Stimulated activated effector memory CD8-positive, alpha-beta T cell treated with anti-CD3 and anti-CD28 coated beads, Interleukin-12 subunit alpha, Interleukin-12 subunit beta, amount 100 ng/mL, for 72 hours (primary cell): ENCODE data around the gene JOSD2.
A peak's percentile ranks its signal among the peaks of the same experiment; 100 is the strongest.

Experiments
- ATAC-seq: fragments of 150-1000 bp; cut with Tn5 transposase; 2 replicates; pipeline ENCODE4 v1.10.0; 2021
- DNase-seq, 2 donors: peaks; one replicate each; pipeline ENCODE4 v3.0.0; 2021 to 2022; ENCODE audit warnings: low spot score in 2 of 2
- H3K27ac Mint-ChIP-seq: one replicate; pipeline ENCODE4 v1.8.0; 2022; ENCODE audit warnings: mild to moderate bottlenecking, mixed read lengths
- H3K36me3 Mint-ChIP-seq: one replicate; pipeline ENCODE4 v1.8.0; 2022; ENCODE audit warnings: mild to moderate bottlenecking, mixed read lengths
- H3K4me1 Mint-ChIP-seq: one replicate; pipeline ENCODE4 v1.8.0; 2022; ENCODE audit warnings: mixed read lengths
- H3K4me3 Mint-ChIP-seq: one replicate; pipeline ENCODE4 v1.8.0; 2022; ENCODE audit warnings: mild to moderate bottlenecking, mixed read lengths
- H3K9me3 Mint-ChIP-seq: one replicate; pipeline ENCODE4 v1.8.0; 2022; ENCODE audit warnings: mixed read lengths

The JOSD2 gene

GRCh38 chr19:50510121-50510670 lies 795 bp downstream of the JOSD2 start:
- peak overlapping the region; percentile 96 for H3K27ac Mint-ChIP-seq
- H3K36me3 Mint-ChIP-seq = peaks cover 60% of the 10 kb centered on the region
- DNase-seq = no peak
- peak overlapping the region; percentile 83 for H3K4me3 Mint-ChIP-seq
- H3K4me1 Mint-ChIP-seq = peaks cover 47% of the 10 kb centered on the region
- ATAC-seq = no peak
- H3K9me3 Mint-ChIP-seq = no peaks in the 10 kb centered on the region

- Mint-ChIP-seq H3K4me1 (peaks cover 47% of the 10 kb centered on the region), H3K4me3 (peak overlapping the region; percentile 83), H3K36me3 (peaks cover 57% of the 10 kb centered on the region), H3K9me3 (no peaks in the 10 kb centered on the region), H3K27ac (no peak overlapping the region)
- DNase-seq = no peak
- ATAC-seq = no peak
These were observed 1.6 kb downstream of the JOSD2 start for GRCh38 chr19:50509366-50509765.

- DNase-seq = no peak
- Mint-ChIP-seq H3K27ac (peak overlapping the region; percentile 63), H3K4me1 (peaks cover 47% of the 10 kb centered on the region), H3K36me3 (peaks cover 56% of the 10 kb centered on the region), H3K4me3 (peak overlapping the region; percentile 83), H3K9me3 (no peaks in the 10 kb centered on the region)
- ATAC-seq = no peak
These were observed 2.2 kb downstream of the JOSD2 start for GRCh38 chr19:50508843-50509190.

- Mint-ChIP-seq H3K27ac (peak overlapping the region; percentile 63), H3K36me3 (peaks cover 46% of the 10 kb centered on the region), H3K4me1 (peaks cover 42% of the 10 kb centered on the region), H3K9me3 (no peaks in the 10 kb centered on the region), H3K4me3 (no peak overlapping the region)
- ATAC-seq = no peak
- DNase-seq = no peak
These were observed 3.6 kb downstream of the JOSD2 start for GRCh38 chr19:50507376-50507775.

GRCh38 chr19:50506700-50507099 lies 4.3 kb downstream of the JOSD2 start:
- peaks cover 43% of the 10 kb centered on the region for H3K36me3 Mint-ChIP-seq
- H3K9me3 Mint-ChIP-seq = no peaks in the 10 kb centered on the region
- no peak overlapping the region for H3K27ac Mint-ChIP-seq

GRCh38 chr19:50505856-50506611 lies 5.0 kb downstream of the JOSD2 start:
- Mint-ChIP-seq H3K9me3 (no peaks in the 10 kb centered on the region), H3K4me1 (peaks cover 32% of the 10 kb centered on the region), H3K36me3 (peaks cover 36% of the 10 kb centered on the region)

More at GRCh38 chr19:50506700-50507099, 4.3 kb downstream of the JOSD2 start:
- ATAC-seq (no peak), DNase-seq (no peak)
- Mint-ChIP-seq H3K4me3 (no peak overlapping the region), H3K4me1 (peaks cover 38% of the 10 kb centered on the region)

GRCh38 chr19:50501568-50502475 lies 9.2 kb downstream of the JOSD2 start:
- peak overlapping the region; percentile 41 for H3K27ac Mint-ChIP-seq
- ATAC-seq = no peak
- H3K36me3 Mint-ChIP-seq = peaks cover 3% of the 10 kb centered on the region
- peaks cover 1% of the 10 kb centered on the region for H3K4me1 Mint-ChIP-seq
- DNase-seq = no peak
- no peaks in the 10 kb centered on the region for H3K9me3 Mint-ChIP-seq
- no peak overlapping the region for H3K4me3 Mint-ChIP-seq

More at GRCh38 chr19:50505856-50506611, 5.0 kb downstream of the JOSD2 start:
- DNase-seq (no peak), ATAC-seq (no peak)
- Mint-ChIP-seq H3K4me3 (no peak overlapping the region), H3K27ac (no peak overlapping the region)

GRCh38 chr19:50501186-50501567 lies 9.8 kb downstream of the JOSD2 start:
- H3K36me3 Mint-ChIP-seq = no peaks in the 10 kb centered on the region
- no peak for DNase-seq
- H3K4me3 Mint-ChIP-seq = no peak overlapping the region
- H3K4me1 Mint-ChIP-seq = no peaks in the 10 kb centered on the region
- no peak overlapping the region for H3K27ac Mint-ChIP-seq
- ATAC-seq = peak; percentile 9
- H3K9me3 Mint-ChIP-seq = no peaks in the 10 kb centered on the region

GRCh38 chr19:50500753-50501151 lies 10.2 kb downstream of the JOSD2 start:
- Mint-ChIP-seq H3K9me3 (no peaks in the 10 kb centered on the region), H3K4me3 (no peak overlapping the region), H3K36me3 (no peaks in the 10 kb centered on the region), H3K4me1 (no peaks in the 10 kb centered on the region), H3K27ac (no peak overlapping the region)
- DNase-seq (no peak), ATAC-seq (peak; percentile 47)

GRCh38 chr19:50500060-50500752 lies 10.8 kb downstream of the JOSD2 start:
- no peak for DNase-seq
- Mint-ChIP-seq H3K27ac (no peak overlapping the region), H3K9me3 (no peaks in the 10 kb centered on the region), H3K4me1 (no peaks in the 10 kb centered on the region), H3K4me3 (no peak overlapping the region), H3K36me3 (no peaks in the 10 kb centered on the region)
- peak; percentile 60 for ATAC-seq

GRCh38 chr19:50498219-50499056 lies 12.6 kb downstream of the JOSD2 start:
- no peak overlapping the region for H3K27ac Mint-ChIP-seq
- H3K36me3 Mint-ChIP-seq = peaks cover 5% of the 10 kb centered on the region
- no peaks in the 10 kb centered on the region for H3K4me1 Mint-ChIP-seq
- H3K4me3 Mint-ChIP-seq = no peak overlapping the region
- ATAC-seq (no peak), DNase-seq (no peak)
- H3K9me3 Mint-ChIP-seq = no peaks in the 10 kb centered on the region

- peaks cover 6% of the 10 kb centered on the region for H3K4me1 Mint-ChIP-seq
- H3K27ac Mint-ChIP-seq = no peak overlapping the region
- H3K9me3 Mint-ChIP-seq = no peaks in the 10 kb centered on the region
- no peak for DNase-seq
- H3K4me3 Mint-ChIP-seq = no peak overlapping the region
- no peak for ATAC-seq
- H3K36me3 Mint-ChIP-seq = peaks cover 10% of the 10 kb centered on the region
These were observed 14.0 kb downstream of the JOSD2 start for GRCh38 chr19:50497022-50497405.

GRCh38 chr19:50496189-50497021 lies 14.6 kb downstream of the JOSD2 start:
- Mint-ChIP-seq H3K36me3 (peaks cover 13% of the 10 kb centered on the region), H3K27ac (no peak overlapping the region), H3K9me3 (no peaks in the 10 kb centered on the region), H3K4me3 (no peak overlapping the region), H3K4me1 (peaks cover 12% of the 10 kb centered on the region)
- DNase-seq (no peak), ATAC-seq (peak; percentile 18)
